MM.1S (cell line): ENCODE data around the gene LPCAT4.

Experiments
- DNase-seq: peaks from one replicate; pipeline ENCODE4 v3.0.0-alpha.2; 2015
- H2AFZ ChIP-seq: fragments of 300-600 bp; sonication (generic); 2 replicates; pipeline ENCODE4 v1.6.0; 2016; ENCODE audit warnings: antibody characterized with exemption, low read length
- H3F3A ChIP-seq: fragments of 300-600 bp; sonication (generic); 2 replicates; pipeline ENCODE4 v1.6.1; 2016; ENCODE audit warnings: mild to moderate bottlenecking, antibody characterized with exemption, low read length, moderate library complexity, mixed read lengths; ENCODE audit not compliant: insufficient read depth
- H3K27ac ChIP-seq: fragments of 300-600 bp; sonication (generic); 2 replicates; pipeline ENCODE4 v1.5.1; 2016; ENCODE audit warnings: mild to moderate bottlenecking, low read length
- H3K27me3 ChIP-seq: fragments of 300-600 bp; sonication (generic); replicated peaks from 2 replicates; pipeline ENCODE4 v1.6.0; 2016; ENCODE audit warnings: low read length; ENCODE audit not compliant: insufficient read depth
- H3K36me3 ChIP-seq: fragments of 300-600 bp; sonication (generic); replicated peaks from 2 replicates; pipeline ENCODE4 v1.6.1; 2016; ENCODE audit warnings: mild to moderate bottlenecking, low read length, mixed read lengths; ENCODE audit not compliant: insufficient read depth
- H3K4me1 ChIP-seq: fragments of 300-600 bp; sonication (generic); 2 replicates; pipeline ENCODE4 v1.6.1; 2016; ENCODE audit warnings: low read length, mixed read lengths
- H3K4me2 ChIP-seq: fragments of 300-600 bp; sonication (generic); 2 replicates; pipeline ENCODE4 v1.6.0; 2016; ENCODE audit warnings: low read depth, low read length
- H3K4me3 ChIP-seq: fragments of 300-600 bp; sonication (generic); 2 replicates; pipeline ENCODE4 v1.5.1; 2016; ENCODE audit warnings: low read length, mixed read lengths
- H3K79me2 ChIP-seq: fragments of 300-600 bp; sonication (generic); 2 replicates; pipeline ENCODE4 v1.6.1; 2016; ENCODE audit warnings: mixed run types, low read length, mixed read lengths
- H3K9ac ChIP-seq: fragments of 300-600 bp; sonication (generic); 2 replicates; pipeline ENCODE4 v1.6.1; 2016; ENCODE audit warnings: low read length, mixed read lengths
- H3K9me2 ChIP-seq: fragments of 300-600 bp; sonication (generic); replicated peaks from 2 replicates; pipeline ENCODE4 v1.6.1; 2016; ENCODE audit warnings: mild to moderate bottlenecking, low read length, mixed read lengths; ENCODE audit not compliant: insufficient read depth
- H3K9me3 ChIP-seq: fragments of 300-600 bp; sonication (generic); replicated peaks from 2 replicates; pipeline ENCODE4 v1.6.1; 2016; ENCODE audit warnings: mild to moderate bottlenecking, low read length, mixed read lengths; ENCODE audit not compliant: insufficient read depth
- H4K20me1 ChIP-seq: fragments of 300-600 bp; sonication (generic); 2 replicates; pipeline ENCODE4 v1.6.1; 2016; ENCODE audit warnings: mild to moderate bottlenecking, low read length, moderate library complexity, mixed read lengths; ENCODE audit not compliant: insufficient read depth
- CTCF ChIP-seq: fragments of 300-600 bp; sonication (generic); IDR thresholded peaks from 2 replicates; pipeline ENCODE4 v1.5.1; 2016; ENCODE audit warnings: antibody characterized with exemption, low read length, mixed read lengths
- EZH2 ChIP-seq: fragments of 300-600 bp; sonication (generic); optimal IDR thresholded peaks from 2 replicates; pipeline ENCODE3; 2017; ENCODE audit warnings: low read depth, mild to moderate bottlenecking, antibody characterized with exemption, low read length, mixed read lengths
- EZH2phosphoT487 ChIP-seq: fragments of 300-600 bp; sonication (generic); IDR thresholded peaks from 2 replicates; pipeline ENCODE4 v1.6.1; 2018; ENCODE audit warnings: antibody characterized with exemption, low read length

LPCAT4 gene

GRCh38 chr15:34323217-34323616, 43.8 kb downstream of the LPCAT4 start:
- H3K4me3 ChIP-seq: no peak overlapping the region
- no peak overlapping the region for H3K9ac ChIP-seq
- no peaks in the 10 kb centered on the region for H4K20me1 ChIP-seq
- TF ChIP-seq EZH2 (no peak), CTCF (no peak), EZH2phosphoT487 (no peak)
- no peak overlapping the region for H3K27ac ChIP-seq
- no peaks in the 10 kb centered on the region for H3K9me2 ChIP-seq
- no peaks in the 10 kb centered on the region for H3K27me3 ChIP-seq
- no peak overlapping the region for H3K4me2 ChIP-seq
- peaks cover 13% of the 10 kb centered on the region for H3F3A ChIP-seq
- no peak for DNase-seq
- H3K36me3 ChIP-seq: no peaks in the 10 kb centered on the region
- H3K79me2 ChIP-seq: peaks cover 52% of the 10 kb centered on the region
- H3K9me3 ChIP-seq: no peaks in the 10 kb centered on the region
- peaks cover 20% of the 10 kb centered on the region for H3K4me1 ChIP-seq
- H2AFZ ChIP-seq: no peak overlapping the region

GRCh38 chr15:34318277-34319079, 48.5 kb downstream of the LPCAT4 start:
- peak overlapping the region; percentile 43; the same call in 1 of the 2 replicates for H3K9ac ChIP-seq
- H3K4me1 ChIP-seq: no peaks in the 10 kb centered on the region
- peak; percentile 48 for DNase-seq
- H2AFZ ChIP-seq: peak overlapping the region; percentile 85
- no peaks in the 10 kb centered on the region for H3K9me2 ChIP-seq
- H3K4me2 ChIP-seq: peak overlapping the region; percentile 85
- TF ChIP-seq EZH2 (no peak), CTCF (no peak), EZH2phosphoT487 (no peak)
- H3K27ac ChIP-seq: peak overlapping the region; percentile 28; the same call in 1 of the 2 replicates
- H4K20me1 ChIP-seq: no peaks in the 10 kb centered on the region
- H3K36me3 ChIP-seq: no peaks in the 10 kb centered on the region
- peak overlapping the region; percentile 75 for H3K4me3 ChIP-seq
- H3K79me2 ChIP-seq: peaks cover 62% of the 10 kb centered on the region
- no peaks in the 10 kb centered on the region for H3K9me3 ChIP-seq
- 0 out of 2 replicates have a peak, but pooled peaks cover 8% of the 10 kb centered on the region for H3F3A ChIP-seq
- H3K27me3 ChIP-seq: no peaks in the 10 kb centered on the region

GRCh38 chr15:34314491-34315490, 52.2 kb downstream of the LPCAT4 start:
- Histone ChIP-seq H3K9me3 (no peaks in the 10 kb centered on the region), H2AFZ (no peak overlapping the region), H3K79me2 (peaks cover 64% of the 10 kb centered on the region), H3K9me2 (no peaks in the 10 kb centered on the region), H3K27me3 (no peaks in the 10 kb centered on the region), H3K36me3 (no peaks in the 10 kb centered on the region), H3K4me3 (no peak overlapping the region), H3K4me2 (no peak overlapping the region), H3K4me1 (no peaks in the 10 kb centered on the region), H3K27ac (no peak overlapping the region), H3K9ac (no peak overlapping the region), H4K20me1 (no peaks in the 10 kb centered on the region), H3F3A (0 out of 2 replicates have a peak, but pooled peaks cover 8% of the 10 kb centered on the region)
- DNase-seq: no peak
- no peak for TF ChIP-seq EZH2phosphoT487
- no peak for TF ChIP-seq CTCF
- TF ChIP-seq EZH2: no peak
